GM19455 (cell line): Measurements from ENCODE around the gene OGFOD1.
"Not testable (repeated sequence)": the region's sequence is repeated elsewhere in the genome, so short reads cannot be mapped to it uniquely, and the experiment has no call there.

Source experiments
- ATAC-seq: cut with Tn5 transposase; IDR thresholded peaks from one replicate; pipeline ENCODE4 v1.9.1; 2021; ENCODE audit not compliant: unreplicated experiment

Gene OGFOD1

DNA sequence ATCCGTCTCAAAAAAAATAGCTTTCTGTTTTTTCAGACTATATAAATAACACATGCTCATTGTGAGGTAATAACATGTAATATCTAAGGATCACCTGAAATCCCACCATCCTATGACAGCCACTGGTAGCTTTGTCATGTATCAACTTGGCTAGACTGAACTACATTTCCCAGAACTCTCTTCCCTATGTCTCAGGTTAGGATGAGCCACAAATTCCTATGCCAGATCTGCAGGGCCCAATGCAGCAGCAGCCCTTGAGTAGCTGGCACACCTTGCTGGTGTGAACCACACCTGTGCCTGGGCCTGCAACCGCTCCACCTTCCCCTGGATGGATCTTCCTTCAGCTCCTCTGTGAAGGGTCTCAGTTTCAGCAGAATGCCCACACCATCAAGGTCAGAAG is 28.1 kb downstream of the OGFOD1 start:
- no peak for ATAC-seq

DNA sequence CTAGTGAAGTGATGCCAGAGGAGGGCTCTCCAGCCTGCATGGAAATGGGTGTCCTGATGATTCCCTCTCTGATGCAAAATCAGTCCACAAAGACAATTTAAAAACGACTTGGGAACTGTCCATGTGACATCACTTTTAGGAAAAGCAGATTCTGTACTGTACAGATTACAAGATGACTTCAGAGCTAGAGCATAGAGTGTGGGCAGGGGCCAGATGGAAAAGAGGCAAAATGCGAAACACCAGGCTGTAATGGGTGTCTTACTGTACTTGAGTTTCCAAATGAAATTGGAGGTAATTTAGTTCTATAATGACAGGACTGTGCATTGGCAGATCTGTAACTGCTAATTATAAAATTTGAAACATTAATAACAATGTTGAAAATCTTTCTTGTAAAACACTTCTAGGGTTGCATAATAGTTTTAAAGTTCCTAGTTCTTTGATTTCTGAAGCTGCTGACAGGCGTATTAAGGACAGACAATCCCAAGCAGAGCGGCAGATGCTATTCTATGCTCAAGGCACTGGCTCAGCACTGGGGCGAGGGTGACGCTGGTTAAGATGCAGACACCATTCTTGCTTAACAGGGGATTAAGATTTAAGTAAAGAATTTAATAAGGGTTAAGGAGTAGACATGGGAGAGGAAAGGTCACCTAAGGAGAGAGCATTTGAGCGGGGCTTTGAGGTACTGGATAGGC is 29.6 kb downstream of the OGFOD1 start:
- ATAC-seq = no peak

DNA sequence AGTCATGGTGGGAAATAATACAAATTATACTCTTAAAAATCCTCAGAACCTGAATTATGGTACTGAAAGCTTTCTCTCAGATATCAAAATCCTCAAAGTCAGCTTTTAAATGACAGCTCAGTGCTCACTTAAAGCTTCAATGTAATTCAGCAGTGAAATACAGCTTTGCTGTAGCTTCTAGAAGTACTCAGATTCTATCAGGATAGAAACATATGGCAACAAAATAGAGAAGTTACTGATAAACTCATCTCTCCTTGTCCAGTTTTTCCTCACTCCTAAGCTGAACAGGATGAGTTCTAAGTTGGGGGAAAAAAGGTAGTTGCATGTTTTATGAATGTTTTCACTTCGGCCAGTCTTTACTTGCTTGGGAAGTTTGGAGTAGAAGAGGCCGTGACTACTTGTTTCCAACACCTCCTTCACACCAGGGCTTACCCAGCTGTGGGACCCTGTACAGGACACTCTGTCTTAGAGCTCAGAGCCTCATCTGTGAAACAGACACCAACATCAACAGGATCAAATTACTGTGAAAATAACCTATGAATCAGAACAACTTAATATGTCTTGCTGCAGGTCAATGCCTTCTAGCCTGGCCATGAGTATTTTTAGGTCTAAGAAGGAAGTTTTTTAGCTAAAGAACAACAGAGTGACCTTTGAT is 30.2 kb downstream of the OGFOD1 start:
- ATAC-seq = no peak

DNA sequence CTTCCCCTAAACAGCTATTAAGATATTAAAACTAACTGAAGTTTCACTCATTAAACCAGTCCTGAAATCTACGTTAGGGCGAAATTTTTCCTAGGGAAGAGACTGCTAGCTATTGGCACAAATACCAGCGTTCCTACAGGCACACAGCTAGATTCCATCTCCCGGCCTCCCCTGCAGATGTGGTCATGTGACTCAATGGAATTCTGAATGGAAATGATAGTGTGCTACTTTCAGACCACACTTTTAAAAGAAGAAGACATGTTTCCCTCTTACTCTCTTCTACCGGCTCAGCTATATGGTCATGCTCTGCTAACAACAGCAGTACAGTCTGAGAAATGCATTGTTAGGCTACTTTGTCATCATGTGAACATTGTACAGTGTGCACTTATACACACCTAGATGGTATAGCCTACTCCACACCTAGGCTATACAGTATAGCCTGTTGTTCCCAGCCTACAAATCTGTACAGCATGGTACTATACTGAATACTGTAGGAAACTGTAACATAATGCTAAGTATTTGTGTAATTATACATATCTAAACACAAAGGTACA is 31.4 kb downstream of the OGFOD1 start:
- ATAC-seq = no peak

DNA sequence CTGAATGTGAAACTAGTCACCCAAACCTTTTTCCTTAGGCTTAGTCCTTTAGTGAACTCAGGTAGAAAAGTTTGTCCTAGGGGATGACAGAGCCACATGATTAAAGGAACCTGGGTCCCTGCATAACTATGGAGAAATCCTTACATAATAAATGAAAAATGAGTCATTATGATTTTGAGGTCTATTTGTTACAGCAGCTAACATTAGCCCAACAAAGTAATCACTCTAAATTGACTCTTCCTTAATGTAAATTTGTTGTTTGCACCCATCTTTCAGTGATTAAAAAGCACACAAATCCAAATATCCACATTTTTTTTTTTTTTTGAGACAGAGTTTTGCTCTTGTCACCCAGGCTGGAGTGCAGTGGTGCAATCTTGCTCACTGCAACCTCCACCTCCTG is 32.0 kb downstream of the OGFOD1 start:
- ATAC-seq = no peak

- no peak for ATAC-seq
These were observed 36.7 kb downstream of the OGFOD1 start for GRCh38 chr16:56488035-56488434.

GRCh38 chr16:56488868-56489267 is 37.5 kb downstream of the OGFOD1 start:
- ATAC-seq = not testable (repeated sequence)

DNA sequence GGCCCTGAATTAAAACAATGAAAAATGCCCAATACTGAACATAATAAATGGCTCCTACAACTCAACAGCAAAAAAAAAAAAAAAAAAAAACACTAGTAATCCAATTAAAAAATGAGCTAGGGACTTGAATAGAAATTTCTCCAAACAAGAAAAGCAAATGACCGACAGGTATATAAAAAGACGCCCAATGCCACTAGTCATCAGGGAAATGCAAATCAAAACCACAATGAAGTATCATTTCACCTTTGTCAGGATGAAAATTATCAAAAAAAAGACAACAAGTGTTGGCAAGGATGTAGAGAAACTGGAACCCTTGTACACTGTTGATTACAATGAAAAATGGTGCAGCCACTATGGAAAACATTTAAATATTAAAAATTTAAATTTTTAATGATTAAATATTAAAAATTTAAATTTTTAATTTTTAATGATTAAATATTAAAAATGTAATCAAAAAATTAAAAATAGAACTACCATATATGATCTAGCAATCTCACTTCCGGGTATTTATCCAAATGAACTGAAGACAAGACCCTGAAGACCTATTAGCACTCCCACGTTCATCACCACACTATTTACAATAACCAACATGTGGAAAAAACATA is 40.4 kb downstream of the OGFOD1 start:
- no peak for ATAC-seq

GRCh38 chr16:56493126-56493525 is 41.8 kb downstream of the OGFOD1 start:
- ATAC-seq = no peak

- ATAC-seq = no peak
These were observed 42.5 kb downstream of the OGFOD1 start for GRCh38 chr16:56493815-56494214.

GRCh38 chr16:56505181-56505580 is 53.8 kb downstream of the OGFOD1 start:
- ATAC-seq = no peak

GRCh38 chr16:56506941-56507340 is 55.6 kb downstream of the OGFOD1 start:
- no peak for ATAC-seq

DNA sequence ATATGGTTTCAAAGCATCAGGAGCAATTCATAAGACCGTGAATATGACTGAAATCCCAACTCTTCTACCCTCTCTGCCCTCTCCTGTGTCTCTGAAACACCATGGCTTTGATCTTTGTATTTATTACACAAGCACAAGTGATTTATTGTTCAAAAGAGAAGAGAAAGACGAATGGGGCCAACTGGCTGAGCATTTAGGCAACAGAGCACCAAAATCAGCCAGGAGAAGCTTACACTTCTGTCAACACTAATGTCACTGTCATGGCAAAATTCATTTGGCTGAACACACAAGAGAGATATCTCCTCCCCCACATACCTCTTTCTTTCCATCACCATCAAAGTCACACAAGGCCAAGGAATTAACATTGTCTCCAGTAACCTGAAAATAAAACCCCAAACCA is 59.2 kb downstream of the OGFOD1 start:
- ATAC-seq = no peak

- no peak for ATAC-seq
These were observed 60.7 kb downstream of the OGFOD1 start for GRCh38 chr16:56512025-56512424.

DNA sequence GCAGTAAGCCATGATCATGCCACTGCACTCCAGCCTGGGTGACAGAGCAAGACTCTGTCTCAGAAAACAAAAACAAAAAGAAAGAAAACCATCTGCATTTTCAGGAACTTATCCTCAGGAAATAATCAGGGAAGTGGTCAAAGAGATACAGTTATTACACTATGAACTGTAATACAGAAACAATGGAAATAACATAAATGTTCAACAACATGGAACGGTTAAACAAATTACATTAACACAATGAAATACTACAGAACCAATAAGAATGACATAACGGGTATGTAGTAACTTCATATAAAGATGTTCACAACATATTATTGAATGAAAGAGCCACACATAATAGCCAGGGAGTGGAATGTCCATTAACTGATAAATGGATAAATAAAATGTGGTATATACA is 61.7 kb downstream of the OGFOD1 start:
- no peak for ATAC-seq

GRCh38 chr16:56513972-56514371 is 62.6 kb downstream of the OGFOD1 start:
- ATAC-seq = no peak

DNA sequence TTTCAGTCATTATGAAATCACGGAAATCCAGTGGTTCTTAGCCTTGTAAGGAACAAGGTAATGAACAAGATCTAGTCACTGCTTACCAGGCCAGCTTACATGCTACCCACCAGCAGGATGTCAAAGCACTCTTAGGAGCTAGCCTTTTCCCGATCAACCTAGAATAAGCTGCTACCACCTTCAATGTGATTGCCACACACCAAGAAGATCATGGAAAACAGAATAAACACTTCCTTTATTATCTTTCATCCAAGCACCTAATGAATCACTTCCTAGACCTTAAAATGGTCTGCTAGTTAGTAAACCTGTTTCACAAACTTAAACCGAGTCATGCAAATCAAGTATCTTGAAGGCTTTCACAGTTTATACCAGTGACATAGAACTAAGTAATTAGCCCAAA is 63.5 kb downstream of the OGFOD1 start:
- no peak for ATAC-seq

- ATAC-seq = no peak
These were observed 64.3 kb downstream of the OGFOD1 start for GRCh38 chr16:56515665-56516064.

DNA sequence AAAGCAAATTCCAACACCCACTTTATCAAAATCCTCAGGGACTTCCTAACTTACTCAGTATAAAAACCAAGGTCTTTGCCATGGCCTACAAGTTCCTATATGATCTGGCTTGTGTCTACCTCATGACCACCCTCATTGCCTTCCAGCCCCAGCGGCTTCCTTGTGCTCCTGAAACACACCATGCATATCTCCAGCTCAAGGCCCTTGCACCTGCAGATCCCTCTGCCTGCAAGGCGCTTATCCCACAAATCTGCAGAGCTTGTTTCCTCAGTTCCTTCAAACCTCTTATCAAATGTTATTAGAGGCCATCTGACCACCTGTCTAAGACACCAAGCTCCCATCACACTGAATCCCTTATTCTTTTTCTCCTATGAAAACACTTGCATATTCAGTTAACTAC is 65.9 kb downstream of the OGFOD1 start:
- no peak for ATAC-seq

DNA sequence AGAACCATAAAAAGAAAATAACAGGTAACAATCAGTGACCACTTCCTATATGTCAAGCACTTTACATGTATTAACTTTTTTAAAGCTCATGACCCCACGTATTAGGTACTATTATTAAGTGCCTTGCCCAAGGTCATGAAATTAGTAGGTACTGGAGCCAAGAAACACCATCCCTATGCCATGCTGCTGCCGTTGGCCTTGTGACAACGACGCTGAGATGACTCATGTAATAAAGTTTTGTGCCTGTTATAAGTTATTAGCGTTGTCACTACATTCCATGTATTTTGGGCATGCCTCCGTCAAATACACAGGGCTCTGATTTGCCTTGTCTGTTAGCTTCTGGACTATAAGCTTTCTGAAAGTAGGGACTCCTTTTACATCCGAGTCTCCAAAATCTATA is 67.1 kb downstream of the OGFOD1 start:
- no peak for ATAC-seq

DNA sequence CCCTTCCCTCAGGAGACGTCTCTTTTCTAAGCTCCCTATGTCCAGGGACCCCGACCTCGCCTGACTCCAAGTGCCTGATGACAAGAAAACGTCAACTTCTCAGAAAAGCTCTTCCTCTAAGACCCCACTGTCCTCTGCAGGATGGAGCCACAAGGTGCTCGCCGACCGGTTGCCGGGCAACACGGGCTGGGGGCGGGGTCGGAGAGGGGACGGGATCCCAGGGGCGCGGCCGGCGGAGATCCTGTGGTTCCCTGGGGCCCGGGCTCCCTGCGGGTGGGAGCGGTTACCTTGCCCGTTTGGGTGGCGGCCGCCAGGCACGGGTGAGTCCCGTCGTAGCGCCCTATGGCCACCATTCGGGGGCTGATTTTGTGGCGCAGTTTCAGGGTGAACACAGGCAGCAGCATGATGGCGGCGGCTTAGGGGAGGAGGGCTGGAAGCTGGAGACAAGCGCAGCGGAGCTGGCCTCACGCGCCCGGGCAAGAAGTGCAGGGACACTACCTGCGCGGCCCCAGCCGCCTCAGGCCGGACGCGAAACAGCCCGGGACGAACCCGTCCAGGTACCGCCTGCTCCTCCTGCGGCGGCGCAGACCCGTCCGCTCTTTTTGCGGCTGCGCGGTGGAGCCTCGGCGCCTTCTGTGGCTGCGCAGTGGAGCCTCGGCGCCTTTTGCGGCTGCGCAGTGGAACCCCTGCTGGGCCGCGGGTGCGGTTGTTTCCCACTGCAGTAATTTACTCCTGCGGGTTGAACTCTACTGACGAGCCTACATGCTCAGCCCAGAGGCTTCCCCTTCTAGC is 68.3 kb downstream of the OGFOD1 start, which contains the start of gene BBS2:
Gene BBS2 (minus strand): TSS at position 566 of the 792 bp plus-strand sequence. CDS start 162 bp downstream, at position 404.
- peak; percentile 79 for ATAC-seq
